NCI-H128 (cell line): ENCODE results near the gene ESYT2.
"Not testable (repeated sequence)": the region's sequence is repeated elsewhere in the genome, so short reads cannot be mapped to it uniquely, and the experiment has no call there.

ENCODE experiments used
- DNase-seq: peaks from one replicate; lab custom pipeline; 2025; ENCODE audit not compliant: unreplicated experiment; lab: John Stamatoyannopoulos, UW

ESYT2 gene

GRCh38 chr7:158856883-158857668 lies 27.8 kb upstream of the ESYT2 start:
- DNase-seq = no peak

GRCh38 chr7:158854681-158855081 lies 25.4 kb upstream of the ESYT2 start:
- no peak for DNase-seq

GRCh38 chr7:158850545-158851102 lies 21.3 kb upstream of the ESYT2 start:
- DNase-seq = no peak

- DNase-seq = no peak
Observed at GRCh38 chr7:158849768-158850544, 20.6 kb upstream of the ESYT2 start.

GRCh38 chr7:158849442-158849767 lies 20.1 kb upstream of the ESYT2 start:
- no peak for DNase-seq

- DNase-seq = no peak
Observed at GRCh38 chr7:158847451-158847866, 18.1 kb upstream of the ESYT2 start.

- no peak for DNase-seq
Observed at GRCh38 chr7:158846304-158846703, 17.0 kb upstream of the ESYT2 start.

GRCh38 chr7:158843771-158844170 lies 14.5 kb upstream of the ESYT2 start:
- DNase-seq = no peak

GRCh38 chr7:158842486-158842885 lies 13.2 kb upstream of the ESYT2 start:
- DNase-seq = no peak

GRCh38 chr7:158840604-158841003 lies 11.3 kb upstream of the ESYT2 start:
- DNase-seq = no peak

GRCh38 chr7:158839177-158839576 lies 9.9 kb upstream of the ESYT2 start:
- not testable (repeated sequence) for DNase-seq

- DNase-seq = peak; percentile 9
Observed at GRCh38 chr7:158837790-158838637, 8.7 kb upstream of the ESYT2 start.

GRCh38 chr7:158836692-158837091 lies 7.4 kb upstream of the ESYT2 start:
- no peak for DNase-seq

- no peak for DNase-seq
Observed at GRCh38 chr7:158834878-158835784, 5.8 kb upstream of the ESYT2 start.

- DNase-seq = no peak
Observed at GRCh38 chr7:158832994-158833393, 3.7 kb upstream of the ESYT2 start.

GRCh38 chr7:158831738-158832091 lies 2.4 kb upstream of the ESYT2 start:
- DNase-seq = no peak

- no peak for DNase-seq
Observed at GRCh38 chr7:158830211-158830723, 958 bp upstream of the ESYT2 start.

GRCh38 chr7:158829021-158829341 lies 328 bp downstream of the ESYT2 start:
- DNase-seq = no peak

- no peak for DNase-seq
Observed at GRCh38 chr7:158828133-158829020, 932 bp downstream of the ESYT2 start.
